GF-D8 (cell line): ENCODE data around the gene RNASEH2A.

Experiments used
- DNase-seq: peaks from one replicate; lab custom pipeline; 2025; lab: John Stamatoyannopoulos, UW

RNASEH2A gene

DNA sequence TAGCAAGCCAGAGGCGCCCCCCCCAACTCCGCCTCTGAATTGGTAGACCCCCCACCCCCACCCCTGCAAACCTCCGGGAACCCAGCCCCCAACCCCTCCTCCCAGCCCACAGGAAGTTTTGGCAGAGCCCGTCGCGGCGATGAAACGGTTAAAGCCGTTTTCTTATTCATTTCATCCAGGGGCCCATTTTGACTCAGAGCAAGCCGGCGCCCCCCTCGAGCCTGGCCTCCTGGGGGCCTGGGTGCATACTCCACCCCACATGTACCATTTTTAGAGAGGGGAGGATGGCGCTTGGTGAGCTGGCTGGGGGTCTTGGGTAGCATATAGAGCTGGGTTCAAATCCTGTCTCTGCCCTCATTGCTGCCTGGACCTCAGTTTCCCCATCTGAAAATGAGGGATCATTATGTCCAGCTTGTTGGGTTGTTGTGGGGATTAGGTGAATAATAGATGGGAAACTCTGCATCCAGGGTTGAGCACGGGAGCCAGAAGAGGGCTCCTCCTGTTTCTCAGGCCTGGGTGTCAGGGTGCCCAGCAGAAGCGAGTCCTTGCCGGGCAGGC, 23.0 kb upstream of the RNASEH2A start:
- no peak for DNase-seq

DNA sequence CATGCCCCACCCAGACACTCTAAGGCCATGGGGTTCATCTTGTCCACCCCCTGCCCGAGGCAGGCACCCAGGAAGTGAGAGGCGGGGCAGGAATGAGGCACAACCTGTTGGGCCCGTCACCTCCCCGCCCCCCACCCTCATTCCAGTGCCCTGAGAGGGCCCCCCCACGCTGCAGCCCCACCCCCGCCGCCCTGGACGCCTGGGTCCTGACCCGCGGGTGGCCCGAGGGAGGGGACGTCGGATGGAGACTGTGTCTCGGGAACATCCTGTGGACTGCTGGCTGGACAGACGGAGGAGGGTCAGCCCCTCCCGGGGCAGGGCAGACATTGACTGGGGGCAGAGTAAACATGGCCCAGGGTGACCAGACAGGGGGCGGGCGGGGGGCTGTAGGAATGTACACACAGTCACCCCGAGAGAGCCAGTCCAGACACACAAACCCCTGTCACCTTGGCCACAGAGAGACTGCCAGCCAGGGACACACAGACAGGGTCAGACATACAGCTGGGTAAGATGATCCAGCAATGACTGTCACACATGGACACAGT, 22.5 kb upstream of the RNASEH2A start:
- DNase-seq, result no peak

- peak; percentile 6 for DNase-seq
These were observed 22.0 kb upstream of the RNASEH2A start for GRCh38 chr19:12784394-12784870.

DNA sequence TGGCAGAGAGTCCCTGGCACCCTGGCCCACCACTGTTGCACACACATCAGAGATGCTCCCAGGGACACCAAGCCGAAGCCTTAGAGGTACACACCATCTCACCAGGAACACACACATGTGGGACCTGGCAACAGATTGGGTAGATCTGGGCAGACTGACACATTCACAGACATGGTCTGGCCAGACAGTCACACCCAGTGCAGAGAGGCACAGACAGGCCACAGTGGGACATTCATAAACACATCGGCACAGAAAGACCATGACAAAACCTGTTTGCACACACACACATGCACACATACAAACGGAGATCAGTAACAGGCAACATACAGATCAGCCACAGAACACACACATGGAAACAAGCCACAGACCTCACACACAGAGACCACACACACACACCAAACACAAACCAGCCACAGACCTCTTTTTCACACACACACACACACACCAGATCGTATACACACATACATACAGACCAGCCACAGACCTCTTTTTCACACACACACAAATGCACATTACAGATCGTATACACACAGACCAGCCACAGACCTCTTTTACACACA, 21.4 kb upstream of the RNASEH2A start:
- peak; percentile 32 for DNase-seq

- DNase-seq, result peak; percentile 65
These were observed 20.9 kb upstream of the RNASEH2A start for GRCh38 chr19:12785431-12786031.

DNA sequence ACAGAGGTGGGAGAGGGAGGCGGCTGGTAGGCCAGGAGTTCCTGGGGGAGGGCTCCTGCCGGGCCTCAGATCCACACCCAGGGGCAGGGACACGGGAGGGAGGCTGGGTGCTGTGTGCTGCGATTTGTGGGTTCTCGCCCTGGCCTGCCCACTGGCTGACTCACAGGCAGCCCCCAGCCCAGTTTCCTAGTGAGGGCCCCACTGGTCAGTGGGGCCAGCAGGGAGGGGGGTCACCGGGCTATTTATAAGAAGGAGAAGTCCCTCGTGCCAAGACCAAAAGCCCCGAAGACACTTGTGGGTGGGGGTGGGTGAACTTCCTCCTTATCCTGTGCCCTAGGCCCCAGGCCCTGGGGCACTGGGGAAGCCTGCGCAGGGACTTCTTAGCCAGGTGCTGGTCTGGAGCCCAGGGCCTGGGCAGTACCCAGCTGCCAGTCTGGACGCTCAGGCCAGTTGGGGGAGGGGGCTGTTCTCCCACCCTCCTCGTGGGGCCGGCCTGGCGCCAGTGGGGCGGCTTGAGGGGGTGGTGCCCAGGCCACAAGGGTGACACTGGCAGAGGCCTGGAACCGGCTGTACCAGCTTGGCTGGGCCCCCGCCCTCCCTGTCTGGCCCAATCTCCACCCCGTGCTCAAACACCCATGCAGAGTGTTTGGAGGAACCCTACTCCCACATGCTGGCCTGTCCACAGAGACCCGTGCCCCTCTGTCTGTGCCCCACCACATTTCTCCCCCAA, 20.1 kb upstream of the RNASEH2A start:
- peak; percentile 56 for DNase-seq

GRCh38 chr19:12786952-12787351, 19.4 kb upstream of the RNASEH2A start:
- no peak for DNase-seq

- DNase-seq, result no peak
These were observed 18.9 kb upstream of the RNASEH2A start for GRCh38 chr19:12787458-12787857.

- DNase-seq, result no peak
These were observed 18.2 kb upstream of the RNASEH2A start for GRCh38 chr19:12788042-12788681.

DNA sequence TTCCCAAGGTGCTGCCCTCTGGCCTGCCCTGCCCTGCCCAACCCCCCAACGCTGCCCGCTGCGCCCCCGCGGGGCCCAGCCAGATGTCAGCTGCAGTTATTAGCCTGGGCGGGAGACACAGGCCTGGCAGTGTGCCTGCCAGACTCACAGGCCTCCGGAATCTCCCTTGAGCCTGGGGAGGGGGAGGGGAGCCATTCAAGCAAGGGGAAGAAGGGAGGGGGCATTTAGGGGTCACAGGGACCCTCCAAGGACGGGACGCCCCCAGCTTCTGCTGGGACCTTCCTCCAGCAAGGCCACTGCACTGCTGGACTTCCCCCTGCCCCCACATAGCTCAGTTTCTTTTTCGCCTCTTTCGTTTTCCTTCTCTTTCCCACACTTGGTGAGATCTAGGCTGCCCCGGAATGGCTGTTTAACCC, 17.7 kb upstream of the RNASEH2A start:
- peak; percentile 41 for DNase-seq

- DNase-seq, result peak; percentile 13
These were observed 17.1 kb upstream of the RNASEH2A start for GRCh38 chr19:12789098-12789903.

- DNase-seq, result peak; percentile 95
These were observed 16.3 kb upstream of the RNASEH2A start for GRCh38 chr19:12789904-12790619.

DNA sequence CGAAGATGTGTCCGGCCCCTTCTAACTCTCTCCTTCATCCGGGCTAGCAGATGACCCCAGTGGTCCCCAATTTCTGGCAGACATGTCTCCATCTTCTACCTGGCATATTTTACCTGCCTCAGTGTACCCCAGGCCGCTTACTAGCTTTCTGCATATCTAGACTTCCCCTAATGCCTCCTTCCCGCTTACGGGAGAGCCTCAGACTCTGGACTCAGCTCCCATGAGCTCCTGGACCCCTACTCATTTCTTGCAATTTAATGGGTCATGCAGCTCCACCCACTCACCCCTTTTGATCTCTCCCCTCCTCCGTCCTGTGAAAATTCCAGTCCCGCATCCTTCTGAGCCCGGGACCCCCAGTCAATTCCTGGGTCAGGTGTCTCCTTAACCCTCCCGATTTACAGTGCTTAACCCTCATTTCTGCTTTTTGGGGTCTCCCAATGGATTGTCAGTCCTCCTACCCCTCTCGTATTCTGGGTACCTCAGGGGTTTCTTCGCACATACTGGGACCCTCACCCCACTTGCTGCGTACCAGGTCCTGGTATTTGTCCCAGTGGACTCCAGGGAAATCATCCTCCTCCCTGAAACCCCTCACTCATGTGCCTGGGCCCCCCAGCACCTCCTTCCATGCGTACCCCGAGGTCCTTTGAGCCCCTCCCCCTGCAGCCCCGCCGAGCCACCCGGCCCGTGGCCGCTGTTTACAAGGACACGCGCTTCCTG, 15.6 kb upstream of the RNASEH2A start:
- peak; percentile 9 for DNase-seq

DNA sequence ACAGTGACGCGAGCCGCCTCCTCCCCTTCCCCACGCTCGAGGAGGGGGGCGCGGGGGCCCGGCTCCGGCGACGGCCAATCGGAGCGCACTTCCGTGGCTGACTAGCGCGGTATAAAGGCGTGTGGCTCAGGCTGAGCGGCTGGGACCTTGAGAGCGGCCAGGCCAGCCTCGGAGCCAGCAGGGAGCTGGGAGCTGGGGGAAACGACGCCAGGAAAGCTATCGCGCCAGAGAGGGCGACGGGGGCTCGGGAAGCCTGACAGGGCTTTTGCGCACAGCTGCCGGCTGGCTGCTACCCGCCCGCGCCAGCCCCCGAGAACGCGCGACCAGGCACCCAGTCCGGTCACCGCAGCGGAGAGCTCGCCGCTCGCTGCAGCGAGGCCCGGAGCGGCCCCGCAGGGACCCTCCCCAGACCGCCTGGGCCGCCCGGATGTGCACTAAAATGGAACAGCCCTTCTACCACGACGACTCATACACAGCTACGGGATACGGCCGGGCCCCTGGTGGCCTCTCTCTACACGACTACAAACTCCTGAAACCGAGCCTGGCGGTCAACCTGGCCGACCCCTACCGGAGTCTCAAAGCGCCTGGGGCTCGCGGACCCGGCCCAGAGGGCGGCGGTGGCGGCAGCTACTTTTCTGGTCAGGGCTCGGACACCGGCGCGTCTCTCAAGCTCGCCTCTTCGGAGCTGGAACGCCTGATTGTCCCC, 14.9 kb upstream of the RNASEH2A start, which contains the start of gene JUNB:
JUNB (plus strand) TSS at position 142 of the 706 bp plus-strand sequence; CDS start at position 428, 286 bp downstream.
- DNase-seq, result peak; percentile 77

- DNase-seq, result peak; percentile 59
These were observed 14.1 kb upstream of the RNASEH2A start for GRCh38 chr19:12792051-12792852.

DNA sequence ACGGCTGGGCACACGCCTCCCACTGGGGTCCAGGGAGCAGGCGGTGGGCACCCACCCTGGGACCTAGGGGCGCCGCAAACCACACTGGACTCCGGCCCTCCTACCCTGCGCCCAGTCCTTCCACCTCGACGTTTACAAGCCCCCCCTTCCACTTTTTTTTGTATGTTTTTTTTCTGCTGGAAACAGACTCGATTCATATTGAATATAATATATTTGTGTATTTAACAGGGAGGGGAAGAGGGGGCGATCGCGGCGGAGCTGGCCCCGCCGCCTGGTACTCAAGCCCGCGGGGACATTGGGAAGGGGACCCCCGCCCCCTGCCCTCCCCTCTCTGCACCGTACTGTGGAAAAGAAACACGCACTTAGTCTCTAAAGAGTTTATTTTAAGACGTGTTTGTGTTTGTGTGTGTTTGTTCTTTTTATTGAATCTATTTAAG, 13.5 kb upstream of the RNASEH2A start:
- DNase-seq, result no peak

DNA sequence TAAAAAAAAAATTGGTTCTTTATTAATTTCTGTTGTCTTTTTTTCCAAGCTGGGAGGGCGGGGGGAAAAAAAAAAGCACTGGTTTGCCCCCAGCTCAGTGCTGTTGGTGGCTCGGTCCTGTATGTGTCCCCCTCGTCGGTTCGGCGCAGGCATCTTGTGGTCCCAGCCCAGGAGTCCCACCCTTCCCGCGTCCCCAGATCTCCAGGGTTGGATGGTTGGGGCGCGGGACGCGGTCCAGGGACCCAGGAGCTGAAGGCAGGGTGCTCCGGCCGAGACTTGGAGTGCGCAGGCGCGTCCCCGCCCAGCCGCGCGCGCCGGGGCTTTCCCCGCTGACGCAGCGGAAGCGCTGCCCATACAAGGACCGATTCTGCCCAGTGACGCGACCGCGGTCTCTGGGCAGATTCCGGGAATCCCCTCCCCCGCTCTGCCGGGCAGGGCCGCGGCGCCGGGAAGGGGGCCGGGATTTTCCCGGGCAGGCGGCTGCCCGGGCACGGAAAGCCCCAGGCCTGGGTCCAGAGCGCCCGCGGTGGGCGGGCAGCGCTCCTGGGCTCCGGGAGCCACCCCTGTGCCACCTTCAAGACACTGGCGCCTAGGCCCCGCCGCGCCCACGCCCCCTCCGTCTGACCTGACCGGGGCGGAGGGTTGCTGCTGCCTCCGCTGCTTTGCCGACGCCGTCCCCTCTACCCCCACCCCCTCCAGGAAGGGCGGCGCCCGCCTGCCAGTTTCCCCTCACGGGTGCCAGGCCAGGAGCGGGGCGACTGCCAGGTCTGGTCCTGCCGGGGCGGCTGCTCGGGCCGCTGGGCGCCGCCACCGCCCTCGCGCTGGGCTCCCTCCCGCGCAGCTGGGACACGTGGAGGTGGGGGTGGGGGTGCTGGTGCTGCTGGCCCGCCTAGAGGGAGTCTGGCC, 12.8 kb upstream of the RNASEH2A start:
- DNase-seq, result peak; percentile 79
